GM21529 (cell line): ENCODE results near the gene TUBB4A.
"Not testable (repeated sequence)": the region's sequence is repeated elsewhere in the genome, so short reads cannot be mapped to it uniquely, and the experiment has no call there.

Source experiments
- ATAC-seq: cut with Tn5 transposase; IDR thresholded peaks from one replicate; pipeline ENCODE4 v1.9.1; 2021; ENCODE audit not compliant: unreplicated experiment

Gene TUBB4A

GRCh38 chr19:6501740-6502648 is at the start of gene TUBB4A:
TUBB4A (minus strand) TSS chr19:6502309; CDS start chr19:6502212, 97 bp downstream.
- ATAC-seq = no peak

- ATAC-seq = no peak
Observed at GRCh38 chr19:6551091-6551490, 49.0 kb upstream of the TUBB4A start.

- ATAC-seq = not testable (repeated sequence)
Observed at GRCh38 chr19:6550679-6551078, 48.6 kb upstream of the TUBB4A start.

- no peak for ATAC-seq
Observed at GRCh38 chr19:6543866-6544347, 41.8 kb upstream of the TUBB4A start.

- no peak for ATAC-seq
Observed at GRCh38 chr19:6540918-6541689, 39.0 kb upstream of the TUBB4A start.

GRCh38 chr19:6539514-6539913 is 37.4 kb upstream of the TUBB4A start:
- no peak for ATAC-seq

GRCh38 chr19:6535558-6536137 is 33.5 kb upstream of the TUBB4A start:
- ATAC-seq = no peak

GRCh38 chr19:6534451-6535093 is 32.5 kb upstream of the TUBB4A start:
- ATAC-seq = no peak

- no peak for ATAC-seq
Observed at GRCh38 chr19:6533746-6534418, 31.8 kb upstream of the TUBB4A start.

- no peak for ATAC-seq
Observed at GRCh38 chr19:6533000-6533328, 30.9 kb upstream of the TUBB4A start.

GRCh38 chr19:6532244-6532999 is 30.3 kb upstream of the TUBB4A start:
- no peak for ATAC-seq

- no peak for ATAC-seq
Observed at GRCh38 chr19:6531956-6532243, 29.8 kb upstream of the TUBB4A start.

GRCh38 chr19:6531163-6531955 is 29.2 kb upstream of the TUBB4A start:
- no peak for ATAC-seq

GRCh38 chr19:6530386-6531162 is 28.5 kb upstream of the TUBB4A start, which contains the start of gene TNFSF9:
TNFSF9 (plus strand) TSS chr19:6531026; CDS start chr19:6531037, 11 bp downstream.
- no peak for ATAC-seq

GRCh38 chr19:6529937-6530385 is 27.9 kb upstream of the TUBB4A start:
- no peak for ATAC-seq

- ATAC-seq = no peak
Observed at GRCh38 chr19:6529351-6529750, 27.2 kb upstream of the TUBB4A start.

- no peak for ATAC-seq
Observed at GRCh38 chr19:6528544-6529121, 26.5 kb upstream of the TUBB4A start.
